Karpas-422 (cell line): Measurements from ENCODE around the gene WAPL. TPM values are rescaled to one million over a fixed set of nuclear protein-coding genes. Genes with fewer than 3 reads are reported as not detected.

Source experiments
- DNase-seq: peaks from one replicate; pipeline ENCODE4 v3.0.0-alpha.2; 2015
- H2AFZ ChIP-seq: fragments of 200-600 bp; sonication (generic); 2 replicates; pipeline ENCODE4 v1.6.1; 2014; ENCODE audit warnings: antibody characterized with exemption, low read length, mixed read lengths
- H3K27ac ChIP-seq: fragments of 200-600 bp; sonication (generic); 2 replicates; pipeline ENCODE4 v1.5.1; 2014; ENCODE audit warnings: mild to moderate bottlenecking, low read length, moderate library complexity
- H3K27me3 ChIP-seq: fragments of 200-600 bp; sonication (generic); 2 replicates; pipeline ENCODE4 v1.6.1; 2014; ENCODE audit warnings: low read length, mixed read lengths
- H3K36me3 ChIP-seq: fragments of 200-600 bp; sonication (generic); 2 replicates; pipeline ENCODE4 v1.6.1; 2014; ENCODE audit warnings: low read length, mixed read lengths; ENCODE audit not compliant: insufficient read depth
- H3K4me1 ChIP-seq: fragments of 200-600 bp; sonication (generic); 2 replicates; pipeline ENCODE4 v1.6.1; 2014; ENCODE audit warnings: mild to moderate bottlenecking, low read length, mixed read lengths
- H3K4me2 ChIP-seq: fragments of 200-600 bp; sonication (generic); 2 replicates; pipeline ENCODE4 v1.6.1; 2014; ENCODE audit warnings: low read length, low read depth, mild to moderate bottlenecking; ENCODE audit not compliant: poor library complexity, severe bottlenecking
- H3K4me3 ChIP-seq: fragments of 200-600 bp; sonication (generic); 2 replicates; pipeline ENCODE4 v1.5.1; 2014; ENCODE audit warnings: mild to moderate bottlenecking, antibody characterized with exemption, low read length, mixed read lengths
- H3K79me2 ChIP-seq: fragments of 200-600 bp; sonication (generic); 2 replicates; pipeline ENCODE4 v1.6.1; 2014; ENCODE audit warnings: mild to moderate bottlenecking, low read length, mixed read lengths
- H3K9ac ChIP-seq: fragments of 200-600 bp; sonication (generic); 2 replicates; pipeline ENCODE4 v1.6.0; 2014; ENCODE audit warnings: low read length
- H3K9me2 ChIP-seq: fragments of 200-600 bp; sonication (generic), shearing (Covaris generic); replicated peaks from 2 replicates; pipeline ENCODE4 v1.6.0; 2014; ENCODE audit warnings: mild to moderate bottlenecking, low read length, moderate library complexity; ENCODE audit not compliant: insufficient read depth
- H3K9me3 ChIP-seq: fragments of 300-700, 200-600 bp; sonication (generic); 2 replicates; pipeline ENCODE4 v1.6.1; 2014; ENCODE audit warnings: low read length, mixed read lengths
- H4K20me1 ChIP-seq: fragments of 200-600 bp; sonication (generic); 2 replicates; pipeline ENCODE4 v1.6.1; 2014; ENCODE audit warnings: mild to moderate bottlenecking, antibody characterized with exemption, low read length, low read depth; ENCODE audit not compliant: insufficient read depth
- total RNA-seq: library from RNA; depleted of rRNA; stranded (reverse); fragments of >200 nt; shearing (Covaris generic); gene quantifications from 2 replicates; pipeline ENCODE4 v1.2.3, GENCODE V29; 2014; ENCODE audit warnings: low replicate concordance

WAPL gene
- total RNA-seq, 1 experiment from 2014 or later: 30.5 TPM

DNA sequence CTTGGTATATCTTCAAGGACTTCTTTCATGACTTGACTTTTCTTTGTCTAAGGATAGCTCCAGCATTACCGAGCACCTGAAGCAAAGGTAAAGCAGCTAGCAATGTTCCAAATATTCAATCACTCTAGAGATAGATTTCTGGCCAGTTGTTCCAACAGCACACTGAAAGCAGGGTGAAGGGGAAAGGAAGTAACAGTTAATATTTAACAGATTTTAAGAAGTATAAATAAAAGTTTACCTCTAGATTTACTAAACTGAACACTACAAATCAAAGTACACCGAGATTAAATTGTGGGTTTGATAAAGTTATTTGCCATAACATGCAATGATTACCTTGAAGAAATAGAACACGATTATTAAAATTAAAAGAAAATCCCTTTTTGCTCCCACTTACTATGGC, 84.1 kb downstream of the WAPL start:
- Histone ChIP-seq H3K27ac (no peak overlapping the region), H3K4me1 (no peaks in the 10 kb centered on the region)

GRCh38 chr10:86436963-86437362, 84.6 kb downstream of the WAPL start:
- H3K9me3 ChIP-seq: no peaks in the 10 kb centered on the region
- no peak overlapping the region for H2AFZ ChIP-seq
- no peak overlapping the region for H3K9ac ChIP-seq
- no peaks in the 10 kb centered on the region for H3K9me2 ChIP-seq
- no peaks in the 10 kb centered on the region for H3K4me1 ChIP-seq
- DNase-seq: no peak
- no peak overlapping the region for H3K4me3 ChIP-seq
- H3K36me3 ChIP-seq: peaks cover 17% of the 10 kb centered on the region
- H4K20me1 ChIP-seq: no peaks in the 10 kb centered on the region
- no peak overlapping the region for H3K27ac ChIP-seq
- no peaks in the 10 kb centered on the region for H3K27me3 ChIP-seq
- H3K79me2 ChIP-seq: no peaks in the 10 kb centered on the region
- no peak overlapping the region for H3K4me2 ChIP-seq

More for the DNA sequence above, 84.1 kb downstream of the WAPL start:
- Histone ChIP-seq H3K9ac (no peak overlapping the region), H2AFZ (no peak overlapping the region), H4K20me1 (no peaks in the 10 kb centered on the region), H3K9me2 (no peaks in the 10 kb centered on the region), H3K4me3 (no peak overlapping the region), H3K79me2 (no peaks in the 10 kb centered on the region), H3K27me3 (no peaks in the 10 kb centered on the region), H3K4me2 (no peak overlapping the region), H3K9me3 (no peaks in the 10 kb centered on the region), H3K36me3 (peaks cover 17% of the 10 kb centered on the region)
- DNase-seq: no peak

- Histone ChIP-seq H3K36me3 (peaks cover 17% of the 10 kb centered on the region), H3K4me3 (no peak overlapping the region), H4K20me1 (no peaks in the 10 kb centered on the region), H3K4me1 (no peaks in the 10 kb centered on the region), H3K27ac (no peak overlapping the region), H3K9me3 (no peaks in the 10 kb centered on the region), H3K9me2 (no peaks in the 10 kb centered on the region), H3K79me2 (no peaks in the 10 kb centered on the region), H3K9ac (no peak overlapping the region), H3K4me2 (no peak overlapping the region), H3K27me3 (no peaks in the 10 kb centered on the region), H2AFZ (no peak overlapping the region)
- DNase-seq: no peak
These were observed 86.9 kb downstream of the WAPL start for GRCh38 chr10:86434656-86435055.

GRCh38 chr10:86423739-86424138, 97.9 kb downstream of the WAPL start:
- H2AFZ ChIP-seq: no peak overlapping the region
- H3K9ac ChIP-seq: no peak overlapping the region

GRCh38 chr10:86419101-86419500, 102.5 kb downstream of the WAPL start:
- no peak for DNase-seq
- Histone ChIP-seq H2AFZ (no peak overlapping the region), H3K27ac (no peak overlapping the region)

More at GRCh38 chr10:86423739-86424138, 97.9 kb downstream of the WAPL start:
- no peaks in the 10 kb centered on the region for H3K4me1 ChIP-seq
- no peak overlapping the region for H3K27ac ChIP-seq
- no peaks in the 10 kb centered on the region for H3K36me3 ChIP-seq
- no peak for DNase-seq
- no peaks in the 10 kb centered on the region for H4K20me1 ChIP-seq
- no peaks in the 10 kb centered on the region for H3K27me3 ChIP-seq
- H3K79me2 ChIP-seq: no peaks in the 10 kb centered on the region
- H3K4me2 ChIP-seq: no peak overlapping the region
- no peak overlapping the region for H3K4me3 ChIP-seq
- H3K9me3 ChIP-seq: no peaks in the 10 kb centered on the region
- no peaks in the 10 kb centered on the region for H3K9me2 ChIP-seq

DNA sequence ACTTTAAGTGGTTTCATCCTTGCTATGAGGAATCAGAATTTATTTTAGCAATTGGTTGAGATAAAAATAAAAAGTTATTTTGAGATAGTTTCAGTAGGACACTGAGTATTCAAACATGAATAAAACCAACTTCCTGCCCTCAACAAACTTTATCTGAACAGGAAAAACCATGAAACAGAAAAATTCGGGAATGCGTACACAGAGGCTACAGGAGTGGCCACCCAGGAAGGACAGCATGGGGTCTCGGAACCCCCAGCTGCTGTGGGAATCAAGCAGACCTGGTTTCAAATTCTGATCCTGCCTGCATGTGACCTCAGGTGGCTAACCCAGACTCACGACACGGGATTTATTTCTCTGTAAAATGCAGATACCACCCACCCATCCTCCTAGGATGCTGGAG, 106.0 kb downstream of the WAPL start:
- no peak overlapping the region for H3K4me3 ChIP-seq
- no peak for DNase-seq
- H3K4me1 ChIP-seq: peaks cover 44% of the 10 kb centered on the region
- H4K20me1 ChIP-seq: no peaks in the 10 kb centered on the region
- no peaks in the 10 kb centered on the region for H3K9me2 ChIP-seq
- no peaks in the 10 kb centered on the region; the same call in 1 of the 2 replicates for H3K36me3 ChIP-seq
- H3K79me2 ChIP-seq: no peaks in the 10 kb centered on the region
- peaks cover 3% of the 10 kb centered on the region; the same call in 1 of the 2 replicates for H3K9me3 ChIP-seq
- no peaks in the 10 kb centered on the region for H3K27me3 ChIP-seq
- no peak overlapping the region for H3K4me2 ChIP-seq
- no peak overlapping the region for H2AFZ ChIP-seq
- H3K9ac ChIP-seq: no peak overlapping the region
- H3K27ac ChIP-seq: no peak overlapping the region

More at GRCh38 chr10:86419101-86419500, 102.5 kb downstream of the WAPL start:
- Histone ChIP-seq H3K9me2 (no peaks in the 10 kb centered on the region), H3K4me3 (no peak overlapping the region), H3K9me3 (no peaks in the 10 kb centered on the region), H4K20me1 (no peaks in the 10 kb centered on the region), H3K4me1 (peaks cover 12% of the 10 kb centered on the region), H3K36me3 (no peaks in the 10 kb centered on the region), H3K4me2 (no peak overlapping the region), H3K9ac (no peak overlapping the region), H3K79me2 (no peaks in the 10 kb centered on the region), H3K27me3 (no peaks in the 10 kb centered on the region)

DNA sequence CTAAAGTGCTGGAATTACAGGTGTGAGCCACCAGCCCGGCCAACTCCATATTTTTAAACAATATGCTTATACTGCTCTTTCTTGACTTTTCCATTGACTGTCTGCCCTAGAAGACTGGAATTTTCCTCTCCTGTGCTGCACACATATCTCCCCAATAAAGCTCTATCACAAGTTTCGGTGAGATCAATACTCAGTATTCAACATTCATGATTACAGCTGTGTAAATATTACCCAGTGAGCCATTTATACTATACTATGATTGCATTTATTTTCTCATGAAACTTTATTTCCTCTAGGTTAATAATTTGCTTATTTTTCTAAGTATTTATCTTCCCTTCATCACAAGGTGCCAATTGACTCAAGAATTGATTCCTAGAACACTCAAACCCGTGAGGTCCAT, 106.5 kb downstream of the WAPL start:
- no peak for DNase-seq
- no peak overlapping the region for H3K4me3 ChIP-seq
- no peak overlapping the region for H2AFZ ChIP-seq
- no peaks in the 10 kb centered on the region for H3K27me3 ChIP-seq
- H3K27ac ChIP-seq: no peak overlapping the region
- peaks cover 44% of the 10 kb centered on the region for H3K4me1 ChIP-seq
- peaks cover 4% of the 10 kb centered on the region; the same call in 1 of the 2 replicates for H3K9me3 ChIP-seq
- no peaks in the 10 kb centered on the region for H3K79me2 ChIP-seq
- H3K4me2 ChIP-seq: no peak overlapping the region
- no peak overlapping the region for H3K9ac ChIP-seq
- H3K36me3 ChIP-seq: no peaks in the 10 kb centered on the region; the same call in 1 of the 2 replicates
- no peaks in the 10 kb centered on the region for H3K9me2 ChIP-seq
- no peaks in the 10 kb centered on the region for H4K20me1 ChIP-seq

DNA sequence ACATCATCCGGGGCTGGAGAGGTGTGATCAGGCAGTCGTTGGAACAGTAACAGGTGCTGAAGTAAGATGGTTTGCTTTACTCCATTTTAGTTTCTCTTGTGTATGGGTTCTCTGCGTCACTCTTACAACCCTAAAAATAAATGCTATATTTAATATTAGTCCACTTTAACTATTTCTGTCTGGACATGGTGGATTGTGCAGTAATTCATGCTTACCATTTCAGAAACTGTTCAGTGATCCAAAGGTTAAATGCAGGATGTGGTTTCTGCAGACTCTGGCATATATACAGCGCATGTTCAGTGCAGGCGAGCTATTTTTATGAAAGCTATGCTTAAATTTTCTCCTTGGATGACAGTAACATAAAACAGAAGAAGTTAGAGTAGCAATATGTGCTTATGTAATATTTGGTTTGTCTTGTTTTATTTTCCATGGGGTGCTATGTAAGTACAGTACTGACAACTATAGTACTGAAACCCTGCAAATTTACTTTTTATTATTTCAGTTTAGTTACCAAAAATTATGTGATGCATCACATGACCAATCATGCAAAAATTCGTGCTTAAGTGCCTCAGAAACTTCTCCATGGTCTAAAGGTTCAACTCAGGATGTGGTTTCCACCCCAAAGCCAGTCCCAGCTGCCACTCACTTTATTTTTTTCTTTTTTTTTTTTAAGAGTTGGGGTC, 108.4 kb downstream of the WAPL start:
- Histone ChIP-seq H3K79me2 (no peaks in the 10 kb centered on the region), H3K27ac (peak overlapping the region; percentile 99), H3K9ac (peak overlapping the region; percentile 56), H3K27me3 (no peaks in the 10 kb centered on the region), H3K36me3 (no peaks in the 10 kb centered on the region; the same call in 1 of the 2 replicates), H3K4me2 (peak overlapping the region; percentile 58), H3K9me2 (no peaks in the 10 kb centered on the region), H4K20me1 (no peaks in the 10 kb centered on the region), H3K9me3 (peaks cover 4% of the 10 kb centered on the region; the same call in 1 of the 2 replicates), H3K4me1 (peaks cover 44% of the 10 kb centered on the region), H3K4me3 (peak overlapping the region; percentile 44; the same call in 1 of the 2 replicates), H2AFZ (no peak overlapping the region)
- DNase-seq: peak; percentile 91
